ENCODE measurements around the gene TAAR6.

DNA sequence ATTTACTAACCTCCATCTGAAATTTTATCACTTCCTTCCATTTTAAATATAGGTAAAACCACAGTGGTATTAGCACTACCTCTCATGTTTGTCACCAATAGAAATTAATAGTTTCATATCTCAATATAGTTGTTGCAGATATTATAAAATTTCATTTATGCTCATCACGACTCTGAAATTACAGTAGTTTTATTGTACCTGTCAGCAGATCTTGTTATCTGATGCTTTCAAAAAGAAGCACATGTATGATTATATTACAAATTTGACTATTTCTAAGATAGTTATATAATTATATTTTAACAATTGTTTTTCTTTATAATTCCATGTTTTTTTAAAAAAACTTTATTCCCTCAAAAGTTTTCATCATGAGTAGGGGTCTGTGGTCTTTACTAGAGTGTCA lies 14.6 kb downstream of the TAAR6 start:
- TF ChIP-seq, protein P1, sequence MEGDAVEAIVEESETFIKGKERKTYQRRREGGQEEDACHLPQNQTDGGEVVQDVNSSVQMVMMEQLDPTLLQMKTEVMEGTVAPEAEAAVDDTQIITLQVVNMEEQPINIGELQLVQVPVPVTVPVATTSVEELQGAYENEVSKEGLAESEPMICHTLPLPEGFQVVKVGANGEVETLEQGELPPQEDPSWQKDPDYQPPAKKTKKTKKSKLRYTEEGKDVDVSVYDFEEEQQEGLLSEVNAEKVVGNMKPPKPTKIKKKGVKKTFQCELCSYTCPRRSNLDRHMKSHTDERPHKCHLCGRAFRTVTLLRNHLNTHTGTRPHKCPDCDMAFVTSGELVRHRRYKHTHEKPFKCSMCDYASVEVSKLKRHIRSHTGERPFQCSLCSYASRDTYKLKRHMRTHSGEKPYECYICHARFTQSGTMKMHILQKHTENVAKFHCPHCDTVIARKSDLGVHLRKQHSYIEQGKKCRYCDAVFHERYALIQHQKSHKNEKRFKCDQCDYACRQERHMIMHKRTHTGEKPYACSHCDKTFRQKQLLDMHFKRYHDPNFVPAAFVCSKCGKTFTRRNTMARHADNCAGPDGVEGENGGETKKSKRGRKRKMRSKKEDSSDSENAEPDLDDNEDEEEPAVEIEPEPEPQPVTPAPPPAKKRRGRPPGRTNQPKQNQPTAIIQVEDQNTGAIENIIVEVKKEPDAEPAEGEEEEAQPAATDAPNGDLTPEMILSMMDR (IDR thresholded peaks at IDR 0.05 in 8 of 11, conservative IDR thresholded peaks at IDR 0.05 in 3 of 11): no peak
- no peak for TF ChIP-seq POLR2AphosphoS5 (IDR thresholded peaks at IDR 0.05)
